LNCAP (cell line): ENCODE measurements around the gene VCAN.

Experiments used
- TF ChIP-seq, protein P1 (sequence below): fragments of 450-650 bp; IDR thresholded peaks from 2 replicates; pipeline ENCODE4 v1.5.1; 2017; ENCODE audit warnings: mild to moderate bottlenecking

VCAN gene

DNA sequence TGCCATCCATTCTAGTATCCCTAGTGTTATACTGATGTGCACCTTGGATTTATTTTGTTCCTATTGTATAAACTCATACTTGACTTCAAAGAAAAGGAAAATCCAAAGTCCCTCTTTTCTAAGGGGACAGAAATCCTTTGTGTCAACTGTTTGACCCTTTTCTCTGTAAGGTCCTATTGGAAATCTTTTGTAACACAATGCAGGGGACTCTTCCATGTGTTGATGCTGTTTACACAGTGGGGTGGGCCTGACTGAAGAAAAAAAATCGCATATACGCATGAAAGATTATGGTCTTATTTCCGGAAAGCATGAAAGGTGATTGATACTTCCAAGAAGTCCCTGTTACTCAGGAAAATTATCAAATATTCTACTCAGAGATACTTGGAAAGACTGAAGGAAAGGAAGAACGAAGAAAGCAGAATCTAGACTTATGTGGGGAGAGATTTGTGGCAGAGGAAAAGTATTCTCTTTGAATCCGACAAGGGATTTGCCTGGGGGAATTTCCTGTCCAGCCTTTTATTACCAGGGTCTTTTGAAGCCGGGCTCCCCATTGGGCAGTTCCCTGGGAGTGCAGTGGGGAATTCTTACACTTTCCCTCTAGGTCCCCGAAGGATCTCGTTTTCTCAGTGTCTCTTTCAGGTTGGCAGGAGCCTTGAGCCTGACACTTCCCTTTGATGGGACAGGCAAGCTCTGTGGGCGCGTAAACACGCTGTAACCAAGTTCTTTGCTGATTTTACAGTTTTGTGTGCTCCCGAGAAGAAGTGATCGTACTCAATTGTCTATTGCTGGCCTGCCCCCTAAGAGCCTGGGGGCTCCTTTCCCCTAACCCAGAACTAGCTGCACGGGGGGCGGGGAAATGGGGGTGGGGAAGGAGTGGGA lies 779 bp upstream of the VCAN start:
- TF ChIP-seq, protein P1, sequence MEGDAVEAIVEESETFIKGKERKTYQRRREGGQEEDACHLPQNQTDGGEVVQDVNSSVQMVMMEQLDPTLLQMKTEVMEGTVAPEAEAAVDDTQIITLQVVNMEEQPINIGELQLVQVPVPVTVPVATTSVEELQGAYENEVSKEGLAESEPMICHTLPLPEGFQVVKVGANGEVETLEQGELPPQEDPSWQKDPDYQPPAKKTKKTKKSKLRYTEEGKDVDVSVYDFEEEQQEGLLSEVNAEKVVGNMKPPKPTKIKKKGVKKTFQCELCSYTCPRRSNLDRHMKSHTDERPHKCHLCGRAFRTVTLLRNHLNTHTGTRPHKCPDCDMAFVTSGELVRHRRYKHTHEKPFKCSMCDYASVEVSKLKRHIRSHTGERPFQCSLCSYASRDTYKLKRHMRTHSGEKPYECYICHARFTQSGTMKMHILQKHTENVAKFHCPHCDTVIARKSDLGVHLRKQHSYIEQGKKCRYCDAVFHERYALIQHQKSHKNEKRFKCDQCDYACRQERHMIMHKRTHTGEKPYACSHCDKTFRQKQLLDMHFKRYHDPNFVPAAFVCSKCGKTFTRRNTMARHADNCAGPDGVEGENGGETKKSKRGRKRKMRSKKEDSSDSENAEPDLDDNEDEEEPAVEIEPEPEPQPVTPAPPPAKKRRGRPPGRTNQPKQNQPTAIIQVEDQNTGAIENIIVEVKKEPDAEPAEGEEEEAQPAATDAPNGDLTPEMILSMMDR, result no peak

DNA sequence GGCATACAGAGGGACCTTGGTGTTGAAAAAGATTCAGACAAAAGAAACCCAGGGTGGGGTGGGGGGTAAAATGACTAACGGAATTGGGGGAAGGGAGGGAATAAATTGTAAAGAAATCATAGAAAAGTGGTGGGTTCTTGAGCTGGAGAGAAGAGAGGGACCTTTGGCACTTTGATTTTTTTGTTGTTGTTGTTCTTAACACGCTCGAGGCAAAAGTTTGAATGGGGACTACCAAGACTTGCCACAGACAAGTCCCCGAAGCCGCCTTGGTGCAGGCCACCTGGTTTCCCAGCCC lies 616 bp downstream of the VCAN start:
- TF ChIP-seq, protein P1, result no peak

DNA sequence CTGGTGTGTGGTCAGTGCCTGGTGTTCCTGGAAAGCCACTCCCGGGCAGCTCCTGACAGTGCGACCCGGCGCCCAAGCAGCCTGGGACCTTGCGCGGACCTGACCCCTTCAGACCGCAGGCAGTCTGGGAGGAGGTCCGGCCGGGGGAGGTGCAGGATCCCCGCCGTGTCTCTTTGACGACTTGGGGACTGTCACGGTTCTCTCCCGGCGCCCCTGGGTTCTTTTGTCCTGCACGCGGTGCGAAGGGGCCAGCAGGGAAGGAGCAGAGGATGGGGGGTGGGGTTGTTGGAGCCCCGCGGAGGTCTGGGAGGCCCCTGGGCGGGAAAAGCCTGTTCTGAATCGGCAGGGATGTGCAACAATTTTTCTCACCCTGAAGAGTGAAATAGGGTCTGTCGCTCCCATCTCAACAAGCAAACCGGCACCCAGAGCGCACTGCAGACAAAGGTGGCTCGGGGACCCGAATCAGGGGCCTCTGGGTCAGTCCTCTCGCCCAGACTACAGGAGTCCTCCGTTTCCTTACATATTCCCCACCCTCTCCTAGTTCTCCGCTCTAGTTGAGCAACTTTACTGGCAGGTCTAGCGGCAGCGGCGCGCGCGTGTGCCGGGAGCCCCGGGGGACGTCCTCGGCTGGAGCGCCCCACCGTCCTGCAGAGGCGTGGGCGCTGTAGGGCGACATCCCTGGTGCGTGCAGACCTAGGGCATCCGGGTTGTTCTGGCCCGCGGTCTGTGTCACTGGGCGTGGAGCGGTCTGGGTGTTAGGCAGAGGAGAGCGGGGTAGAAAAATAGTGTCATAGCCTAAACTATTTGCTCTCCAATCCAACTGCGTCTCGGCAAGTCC lies 1.2 kb downstream of the VCAN start:
- TF ChIP-seq, protein P1, result no peak

DNA sequence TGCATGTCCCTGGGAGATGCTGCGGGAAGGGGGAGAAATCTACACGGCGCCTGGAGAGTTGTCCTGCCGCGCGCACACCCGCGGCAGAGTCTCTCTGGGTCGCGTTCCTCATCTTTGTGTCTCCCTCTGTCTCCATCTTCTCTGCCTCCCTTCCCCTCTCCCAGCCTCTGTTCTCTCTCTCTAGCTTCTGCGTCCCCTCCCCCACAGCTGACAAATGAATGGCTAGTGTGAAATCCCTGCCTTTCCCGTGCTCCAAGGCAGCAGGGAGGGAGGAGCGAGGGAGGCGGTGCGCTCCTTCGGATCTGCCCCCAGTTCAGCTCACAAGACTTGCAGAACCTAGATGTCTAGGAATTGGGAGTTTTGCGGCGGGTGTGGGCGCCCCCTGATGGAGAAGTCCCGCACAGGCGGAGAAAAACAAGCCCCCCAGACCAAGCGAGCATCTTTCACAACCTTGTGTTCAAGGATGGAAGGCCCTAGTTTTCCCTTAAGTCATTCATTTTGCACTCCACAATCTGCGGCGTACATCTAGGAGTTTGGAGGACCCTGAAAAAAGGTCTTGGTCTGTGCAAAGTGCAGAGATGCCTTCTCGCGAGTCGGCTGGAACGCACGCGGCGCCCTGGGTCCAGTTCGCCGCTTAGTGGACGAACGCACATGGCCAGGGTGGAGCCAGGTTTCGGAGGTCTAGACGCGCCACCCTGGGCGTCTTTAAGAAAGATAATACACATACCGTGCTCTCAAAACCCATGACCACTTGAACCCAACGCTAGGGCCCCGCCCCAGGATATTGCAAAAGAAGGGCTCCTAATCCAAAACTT lies 2.0 kb downstream of the VCAN start:
- TF ChIP-seq, protein P1, result peak; percentile 69

DNA sequence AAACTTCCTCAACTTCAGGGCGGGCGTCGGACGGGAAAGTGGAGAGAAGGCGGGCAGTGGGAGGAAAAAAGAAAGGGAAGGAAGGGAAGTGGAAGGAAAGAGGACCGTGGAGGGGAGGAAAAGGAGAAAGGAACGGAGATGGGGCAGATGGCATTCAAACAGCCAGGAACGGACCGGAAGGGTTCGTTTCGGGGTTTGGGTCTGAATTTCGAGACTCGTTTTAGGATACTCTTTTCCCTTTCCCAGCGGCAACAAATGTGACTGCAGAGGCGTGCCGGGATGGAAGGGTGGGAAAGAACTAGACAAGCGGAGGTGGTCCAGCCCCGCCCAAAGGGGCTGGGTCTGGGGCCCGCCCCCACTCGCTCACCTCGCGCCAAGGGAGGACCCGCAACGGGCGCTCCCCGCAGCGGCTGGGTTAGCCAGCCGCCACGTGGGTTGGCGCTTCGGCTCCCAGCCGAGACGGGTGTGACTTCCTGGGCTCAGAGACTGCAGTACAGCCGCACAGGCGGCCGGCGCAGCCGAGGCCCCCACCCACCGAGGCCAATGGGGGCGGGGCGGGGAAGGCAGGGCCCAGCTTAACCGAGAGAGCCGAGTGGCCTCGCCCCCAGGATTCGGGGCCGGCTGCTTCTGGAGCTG lies 2.7 kb downstream of the VCAN start:
- TF ChIP-seq, protein P1, result no peak

DNA sequence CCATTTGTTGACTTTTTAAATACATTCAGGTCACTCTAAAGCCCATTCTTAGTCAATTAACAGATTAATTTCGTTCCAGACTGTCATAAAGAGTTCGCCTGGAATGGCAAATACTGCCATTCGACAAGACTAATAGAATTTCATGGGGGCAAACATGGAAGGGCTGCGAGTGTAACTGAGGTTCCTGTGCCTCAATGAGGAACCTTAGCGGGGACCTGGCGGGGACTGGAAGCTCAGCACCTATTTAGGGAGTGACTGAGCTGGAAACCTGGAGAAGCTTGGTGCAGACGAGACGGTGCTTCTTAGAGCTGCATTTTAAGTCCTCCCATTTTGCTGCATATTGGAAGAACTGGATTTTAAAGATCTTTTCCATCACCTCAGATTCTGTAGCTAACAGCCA lies 3.4 kb downstream of the VCAN start:
- TF ChIP-seq, protein P1, result no peak

DNA sequence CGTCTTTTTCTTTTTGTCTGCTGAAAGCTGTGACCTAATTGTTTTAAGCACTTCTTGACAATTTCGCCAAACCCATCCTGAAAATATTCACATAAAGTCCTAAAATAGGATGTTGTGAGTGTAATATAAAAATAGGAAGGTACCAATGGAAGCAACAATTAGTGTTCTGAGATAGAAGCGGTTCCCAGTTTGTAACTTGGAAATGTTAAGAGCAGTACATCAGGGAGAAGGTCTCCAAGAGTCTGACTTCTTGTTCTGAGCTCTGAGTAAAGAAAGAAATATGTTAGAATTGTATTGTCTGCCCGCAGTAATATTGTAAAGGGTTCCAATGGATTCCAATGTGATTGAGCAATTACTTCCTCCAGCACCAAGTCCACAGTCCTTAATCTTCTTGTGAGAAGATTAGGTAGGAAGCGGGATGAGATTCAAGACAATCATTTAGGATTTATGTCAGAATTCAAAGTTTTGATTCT lies 3.9 kb downstream of the VCAN start:
- TF ChIP-seq, protein P1, result no peak
